OCI-LY3 (cell line): ENCODE measurements around the gene USHBP1.

Experiments used
- EZH2phosphoT487 ChIP-seq: fragments of 200-600 bp; shearing (Covaris generic); IDR thresholded peaks from 2 replicates; pipeline ENCODE4 v1.6.1; 2018; ENCODE audit warnings: antibody characterized with exemption, mixed run types, low read depth
- TF ChIP-seq, protein P1 (sequence below): fragments of 200-600, 300-600 bp; sonication (generic); IDR thresholded peaks from 2 replicates; pipeline ENCODE4 v1.5.1; 2014; ENCODE audit warnings: antibody characterized with exemption, low read length, low read depth

DNA sequence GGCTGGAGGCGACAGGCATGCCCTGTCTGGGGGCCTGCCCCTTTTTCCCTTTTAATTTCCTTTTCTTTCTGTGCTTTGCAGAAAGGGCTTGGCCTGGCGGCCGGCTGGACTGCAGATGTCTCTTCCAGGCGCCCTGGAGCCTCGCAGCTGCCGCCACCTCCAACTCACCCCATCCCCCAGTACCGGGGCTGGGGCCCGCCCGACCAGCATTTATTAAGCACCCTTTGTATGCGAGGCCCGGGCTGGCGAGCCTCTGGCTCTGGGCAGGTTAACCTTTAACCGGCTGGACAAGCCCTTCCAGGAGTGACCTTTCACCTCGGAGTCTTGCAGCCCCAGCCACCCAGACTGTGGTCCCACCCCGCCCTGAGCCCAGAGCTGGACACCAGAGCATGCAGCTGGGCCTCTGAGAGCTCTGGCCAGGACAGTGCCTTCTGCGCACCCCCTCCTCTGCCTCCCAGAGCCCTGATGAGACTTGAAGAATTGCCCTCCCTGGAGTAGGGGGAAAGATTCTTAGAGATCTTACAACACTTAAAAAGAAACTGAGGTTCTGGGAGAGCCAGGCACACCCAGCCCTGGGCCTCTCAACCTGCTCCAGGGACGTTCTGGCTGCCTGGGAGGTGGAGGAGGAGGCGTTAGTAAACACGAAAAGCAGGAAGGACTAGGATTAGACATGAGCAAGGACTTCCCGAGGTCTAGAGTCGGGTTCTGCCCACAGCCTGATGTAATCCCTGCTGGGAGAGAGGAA is 17.7 kb downstream of the USHBP1 start:
- TF ChIP-seq, protein P1, sequence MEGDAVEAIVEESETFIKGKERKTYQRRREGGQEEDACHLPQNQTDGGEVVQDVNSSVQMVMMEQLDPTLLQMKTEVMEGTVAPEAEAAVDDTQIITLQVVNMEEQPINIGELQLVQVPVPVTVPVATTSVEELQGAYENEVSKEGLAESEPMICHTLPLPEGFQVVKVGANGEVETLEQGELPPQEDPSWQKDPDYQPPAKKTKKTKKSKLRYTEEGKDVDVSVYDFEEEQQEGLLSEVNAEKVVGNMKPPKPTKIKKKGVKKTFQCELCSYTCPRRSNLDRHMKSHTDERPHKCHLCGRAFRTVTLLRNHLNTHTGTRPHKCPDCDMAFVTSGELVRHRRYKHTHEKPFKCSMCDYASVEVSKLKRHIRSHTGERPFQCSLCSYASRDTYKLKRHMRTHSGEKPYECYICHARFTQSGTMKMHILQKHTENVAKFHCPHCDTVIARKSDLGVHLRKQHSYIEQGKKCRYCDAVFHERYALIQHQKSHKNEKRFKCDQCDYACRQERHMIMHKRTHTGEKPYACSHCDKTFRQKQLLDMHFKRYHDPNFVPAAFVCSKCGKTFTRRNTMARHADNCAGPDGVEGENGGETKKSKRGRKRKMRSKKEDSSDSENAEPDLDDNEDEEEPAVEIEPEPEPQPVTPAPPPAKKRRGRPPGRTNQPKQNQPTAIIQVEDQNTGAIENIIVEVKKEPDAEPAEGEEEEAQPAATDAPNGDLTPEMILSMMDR = no peak
- no peak for TF ChIP-seq EZH2phosphoT487
